ENCODE measurements around the gene ART4. TPM values are rescaled to one million over a fixed set of nuclear protein-coding genes. Genes with fewer than 3 reads are reported as not detected.

Gene ART4
- total RNA-seq, 2 experiments from 2014 or later = not detected

- no peak for DNase-seq
- H3K27ac Mint-ChIP-seq = no peak overlapping the region
- no peaks in the 10 kb centered on the region for H3K27me3 Mint-ChIP-seq
- H3K4me1 Mint-ChIP-seq = peaks cover 30% of the 10 kb centered on the region
- no peaks in the 10 kb centered on the region for H3K9me3 Mint-ChIP-seq
- H3K4me3 Mint-ChIP-seq = no peak overlapping the region
- peaks cover 12% of the 10 kb centered on the region for H3K36me3 Mint-ChIP-seq
These were observed 39.5 kb downstream of the ART4 start for GRCh38 chr12:14803830-14804160.

- Mint-ChIP-seq H3K27ac (no peak within 1 kb of the TSS), H3K36me3 (peaks cover 12% of the 10 kb centered on the region), H3K27me3 (no peaks in the 10 kb centered on the region), H3K4me3 (no peak within 1 kb of the TSS), H3K9me3 (no peaks in the 10 kb centered on the region), H3K4me1 (peaks cover 30% of the 10 kb centered on the region)
- peak; percentile 86 for DNase-seq
These were observed 40.1 kb downstream of the ART4 start, which contains the start of the genes C12orf60 and WBP11 for GRCh38 chr12:14803011-14803829. TSS of gene C12orf60 (plus strand) at chr12:14803670. CDS start at chr12:14822936, 19,266 bp downstream. TSS of gene WBP11 (minus strand) at chr12:14803478. CDS start at chr12:14801383, 2,095 bp downstream.

DNA sequence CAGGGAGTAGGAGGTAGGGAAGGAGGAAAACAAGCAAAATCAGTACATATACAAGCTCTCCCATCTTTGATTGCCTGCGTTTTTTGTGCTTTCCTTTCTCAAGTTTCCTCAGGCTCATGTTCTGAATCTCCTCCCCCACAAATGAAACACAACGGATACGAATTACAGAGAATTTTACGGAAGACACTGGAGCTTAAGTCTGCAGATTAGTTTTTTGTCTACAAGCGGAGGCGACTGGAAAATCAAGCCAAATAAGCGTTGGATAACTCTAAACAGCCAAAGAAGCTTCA lies 40.7 kb downstream of the ART4 start:
- peaks cover 30% of the 10 kb centered on the region for H3K4me1 Mint-ChIP-seq
- no peak for DNase-seq

GRCh38 chr12:14802247-14802646 lies 41.1 kb downstream of the ART4 start:
- Mint-ChIP-seq H3K27ac (no peak overlapping the region), H3K4me1 (peaks cover 30% of the 10 kb centered on the region), H3K27me3 (no peaks in the 10 kb centered on the region), H3K9me3 (no peaks in the 10 kb centered on the region), H3K36me3 (peaks cover 12% of the 10 kb centered on the region), H3K4me3 (no peak overlapping the region)
- DNase-seq = no peak

More for the DNA sequence above, 40.7 kb downstream of the ART4 start:
- Mint-ChIP-seq H3K27ac (no peak overlapping the region), H3K36me3 (peaks cover 12% of the 10 kb centered on the region), H3K27me3 (no peaks in the 10 kb centered on the region), H3K4me3 (no peak overlapping the region), H3K9me3 (no peaks in the 10 kb centered on the region)

DNA sequence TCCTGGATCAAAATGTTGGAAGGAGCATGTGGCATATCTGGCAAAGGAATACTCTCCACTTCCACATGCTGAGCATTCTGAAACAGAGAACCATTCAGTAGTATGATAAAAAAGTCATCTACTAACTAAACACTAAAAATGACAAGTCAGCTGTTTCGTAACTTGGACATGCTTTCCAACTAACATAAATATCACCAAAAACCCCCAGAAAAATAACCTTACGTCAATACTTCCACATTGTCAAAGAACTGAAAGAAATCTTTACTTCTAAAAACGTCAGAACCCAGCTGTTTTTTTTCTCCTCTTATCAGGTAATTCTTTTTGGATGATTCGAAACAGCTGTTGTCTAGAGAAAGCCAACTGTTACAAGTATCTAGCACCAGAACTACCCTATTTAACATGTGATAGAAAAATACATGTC lies 48.3 kb downstream of the ART4 start:
- H3K27ac Mint-ChIP-seq = no peak overlapping the region
- DNase-seq = no peak
- H3K27me3 Mint-ChIP-seq = no peaks in the 10 kb centered on the region
- H3K4me1 Mint-ChIP-seq = peaks cover 8% of the 10 kb centered on the region
- H3K9me3 Mint-ChIP-seq = no peaks in the 10 kb centered on the region
- peaks cover 39% of the 10 kb centered on the region for H3K36me3 Mint-ChIP-seq
- no peak overlapping the region for H3K4me3 Mint-ChIP-seq

GRCh38 chr12:14785568-14785967 lies 57.8 kb downstream of the ART4 start:
- H3K4me3 Mint-ChIP-seq = no peak overlapping the region

DNA sequence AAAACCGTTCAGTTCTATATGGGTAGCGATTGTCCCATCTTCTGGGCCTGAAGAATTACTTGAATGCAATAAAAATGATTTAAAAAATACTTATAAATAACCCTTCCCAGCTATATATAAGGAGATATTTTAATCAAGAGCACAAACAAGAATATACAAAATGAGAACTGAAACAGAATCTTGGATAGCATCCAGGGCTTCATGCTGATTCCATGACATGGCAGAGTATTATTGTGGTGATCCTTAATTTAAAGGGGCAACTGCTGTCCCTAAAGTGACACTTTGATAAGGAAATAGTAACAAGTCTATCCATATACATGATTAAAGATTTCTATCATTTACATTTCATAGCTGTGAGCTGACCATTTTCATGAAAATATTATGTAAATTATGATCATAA lies 58.9 kb downstream of the ART4 start:
- Mint-ChIP-seq H3K27ac (no peak overlapping the region), H3K9me3 (no peaks in the 10 kb centered on the region), H3K36me3 (peaks cover 33% of the 10 kb centered on the region), H3K4me3 (no peak overlapping the region), H3K27me3 (no peaks in the 10 kb centered on the region), H3K4me1 (peaks cover 12% of the 10 kb centered on the region)
- no peak for DNase-seq

More at GRCh38 chr12:14785568-14785967, 57.8 kb downstream of the ART4 start:
- Mint-ChIP-seq H3K9me3 (no peaks in the 10 kb centered on the region), H3K4me1 (peaks cover 11% of the 10 kb centered on the region), H3K36me3 (peaks cover 43% of the 10 kb centered on the region), H3K27ac (no peak overlapping the region), H3K27me3 (no peaks in the 10 kb centered on the region)
- no peak for DNase-seq

DNA sequence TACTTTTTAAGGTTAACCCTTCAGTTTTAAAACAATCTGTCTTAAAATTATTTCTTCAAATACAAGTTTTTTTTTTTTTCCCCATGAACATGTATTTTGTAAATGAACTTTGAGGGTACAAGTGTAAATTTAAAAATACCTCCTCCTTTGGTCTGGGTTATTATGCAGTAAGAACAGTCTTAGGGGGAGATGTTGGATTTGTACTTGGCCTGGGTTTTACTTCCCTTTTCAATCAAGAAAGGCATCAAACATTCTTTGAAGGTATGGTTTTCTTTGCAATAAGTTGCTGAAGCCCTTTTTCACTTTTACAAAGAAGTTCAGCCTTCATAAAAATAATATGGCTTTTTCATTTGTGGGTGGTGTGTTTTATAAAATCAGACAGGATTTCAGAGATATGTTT lies 60.6 kb downstream of the ART4 start:
- Mint-ChIP-seq H3K36me3 (peaks cover 24% of the 10 kb centered on the region), H3K27me3 (no peaks in the 10 kb centered on the region), H3K4me3 (no peak overlapping the region), H3K4me1 (peaks cover 12% of the 10 kb centered on the region), H3K9me3 (no peaks in the 10 kb centered on the region), H3K27ac (no peak overlapping the region)
- DNase-seq = no peak

DNA sequence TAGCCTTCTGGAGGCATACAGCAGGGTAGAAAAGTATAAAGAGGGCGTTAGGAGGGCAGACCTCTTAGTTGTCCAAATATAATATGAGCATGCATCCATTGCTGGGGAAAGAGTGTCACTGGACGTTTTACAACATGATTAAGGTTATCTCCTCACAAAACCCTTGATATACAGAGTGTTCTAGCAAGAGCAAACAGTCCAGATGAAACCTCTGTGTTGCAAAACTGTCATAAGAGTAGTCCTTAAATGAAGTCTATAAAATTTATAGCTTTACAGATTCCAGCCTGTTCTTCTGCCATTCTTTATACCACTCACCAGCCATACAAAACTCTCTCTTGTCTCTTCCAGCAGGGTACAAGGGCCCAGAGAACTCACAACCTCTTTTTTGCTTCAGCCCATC lies 61.8 kb downstream of the ART4 start:
- Mint-ChIP-seq H3K27ac (no peak overlapping the region), H3K4me3 (no peak overlapping the region), H3K9me3 (no peaks in the 10 kb centered on the region), H3K36me3 (peaks cover 14% of the 10 kb centered on the region), H3K27me3 (no peaks in the 10 kb centered on the region), H3K4me1 (peaks cover 16% of the 10 kb centered on the region)
- DNase-seq = no peak

- Mint-ChIP-seq H3K36me3 (peaks cover 18% of the 10 kb centered on the region), H3K27me3 (no peaks in the 10 kb centered on the region), H3K9me3 (no peaks in the 10 kb centered on the region), H3K27ac (no peak overlapping the region), H3K4me3 (no peak overlapping the region), H3K4me1 (peaks cover 22% of the 10 kb centered on the region)
- no peak for DNase-seq
These were observed 62.5 kb downstream of the ART4 start for GRCh38 chr12:14780859-14781258.

DNA sequence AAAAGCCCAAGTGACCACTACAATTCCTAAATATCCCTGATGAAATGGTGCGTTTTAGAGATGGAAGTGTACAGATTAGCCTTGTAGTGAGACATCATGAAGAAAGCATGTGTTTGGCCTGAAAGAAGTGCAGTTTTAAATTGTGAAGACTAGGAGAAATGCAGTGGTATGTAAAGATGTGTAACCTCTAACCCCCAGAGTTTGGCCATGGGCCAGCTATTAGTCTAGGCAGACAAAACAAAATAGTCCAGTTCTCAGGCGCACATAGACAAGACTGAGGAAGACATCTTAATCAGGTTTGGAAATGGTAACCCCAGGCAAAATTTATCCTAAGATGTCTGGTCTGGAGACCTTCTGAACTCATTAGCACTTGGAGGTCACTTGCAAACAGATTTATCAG lies 63.5 kb downstream of the ART4 start:
- Mint-ChIP-seq H3K27me3 (no peaks in the 10 kb centered on the region), H3K4me3 (no peak overlapping the region), H3K4me1 (peaks cover 28% of the 10 kb centered on the region), H3K9me3 (no peaks in the 10 kb centered on the region), H3K27ac (no peak overlapping the region), H3K36me3 (peaks cover 18% of the 10 kb centered on the region)
- no peak for DNase-seq

DNA sequence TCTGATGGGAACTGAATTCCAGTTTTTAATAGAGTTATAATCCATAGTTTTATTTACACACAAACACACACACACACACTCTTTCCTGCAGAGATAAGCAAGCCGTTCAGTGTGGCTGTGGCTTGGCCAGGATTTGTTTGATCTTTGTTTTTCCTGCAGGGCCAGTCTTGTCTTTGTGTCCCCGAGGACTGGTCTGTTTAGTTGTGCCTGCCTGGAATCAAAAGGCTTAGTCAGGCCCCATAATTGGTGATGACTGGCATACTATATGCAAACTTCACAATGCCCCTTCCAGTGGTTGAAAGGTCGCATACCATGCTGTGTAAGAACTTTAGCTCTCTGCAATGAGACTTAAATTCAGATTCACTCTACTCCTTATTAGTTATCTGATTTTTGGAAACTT lies 66.1 kb downstream of the ART4 start:
- Mint-ChIP-seq H3K36me3 (peaks cover 12% of the 10 kb centered on the region), H3K27ac (no peak overlapping the region), H3K4me3 (no peak overlapping the region)

DNA sequence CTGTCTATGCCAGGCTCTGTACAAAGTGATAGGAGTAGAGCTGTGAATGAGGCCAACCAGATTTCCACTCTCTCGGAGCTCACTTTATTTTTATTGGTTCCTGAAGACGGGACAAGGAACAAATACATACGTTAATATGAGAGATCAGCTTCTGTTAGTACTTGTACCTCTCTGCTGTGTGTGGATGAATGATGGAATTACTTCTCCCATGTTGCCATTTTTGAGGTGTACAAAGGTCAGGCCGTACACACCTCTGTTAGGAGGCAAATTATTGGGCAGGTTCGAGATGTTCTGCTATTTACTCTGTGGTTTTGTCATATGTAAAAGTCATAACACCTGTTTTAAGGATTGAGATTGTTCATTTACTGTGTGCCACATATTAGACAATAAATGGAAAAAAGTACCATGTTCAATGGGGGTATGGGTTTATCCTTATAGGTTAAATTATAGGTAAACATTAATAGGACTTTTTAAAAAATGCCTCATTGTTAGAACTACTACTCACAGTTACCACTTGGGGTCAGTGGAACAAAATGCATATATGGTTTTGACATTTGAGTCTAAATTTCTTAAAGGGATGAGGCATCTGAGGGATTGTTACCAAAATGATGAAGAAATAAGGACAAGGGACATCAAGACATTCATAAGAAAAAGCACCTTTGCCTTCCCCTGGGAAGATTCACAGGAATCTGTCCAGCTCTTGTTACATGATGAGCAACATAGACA lies 66.9 kb downstream of the ART4 start:
- peak overlapping the region; percentile 99 for H3K4me3 Mint-ChIP-seq
- H3K27ac Mint-ChIP-seq = peak overlapping the region; percentile 97
- no peaks in the 10 kb centered on the region for H3K27me3 Mint-ChIP-seq
- no peak for DNase-seq
- peaks cover 36% of the 10 kb centered on the region for H3K4me1 Mint-ChIP-seq
- peaks cover 12% of the 10 kb centered on the region for H3K36me3 Mint-ChIP-seq
- no peaks in the 10 kb centered on the region for H3K9me3 Mint-ChIP-seq

More for the DNA sequence above, 66.1 kb downstream of the ART4 start:
- H3K4me1 Mint-ChIP-seq = peaks cover 29% of the 10 kb centered on the region
- DNase-seq = no peak
- no peaks in the 10 kb centered on the region for H3K27me3 Mint-ChIP-seq
- no peaks in the 10 kb centered on the region for H3K9me3 Mint-ChIP-seq

- Mint-ChIP-seq H3K4me3 (peak overlapping the region; percentile 99), H3K9me3 (no peaks in the 10 kb centered on the region), H3K27ac (peak overlapping the region; percentile 97), H3K27me3 (peaks cover under 1% of the 10 kb centered on the region), H3K36me3 (peaks cover 16% of the 10 kb centered on the region), H3K4me1 (peaks cover 39% of the 10 kb centered on the region)
- DNase-seq = no peak
These were observed 67.7 kb downstream of the ART4 start for GRCh38 chr12:14775636-14775980.

All from activated naive CD8-positive, alpha-beta T cell treated with anti-CD3 and anti-CD28 coated beads for 36 hours (primary cell).